ENCODE measurements around the gene CDH19. TPM values are rescaled to one million over a fixed set of nuclear protein-coding genes. Genes with fewer than 3 reads are reported as not detected.

The CDH19 gene
- total and polyA plus RNA-seq, 10 of the 15 experiments (the other 5 are each of a cell fraction or from before 2014, with no cell fraction given): 0.01 TPM; not detected in 9

DNA sequence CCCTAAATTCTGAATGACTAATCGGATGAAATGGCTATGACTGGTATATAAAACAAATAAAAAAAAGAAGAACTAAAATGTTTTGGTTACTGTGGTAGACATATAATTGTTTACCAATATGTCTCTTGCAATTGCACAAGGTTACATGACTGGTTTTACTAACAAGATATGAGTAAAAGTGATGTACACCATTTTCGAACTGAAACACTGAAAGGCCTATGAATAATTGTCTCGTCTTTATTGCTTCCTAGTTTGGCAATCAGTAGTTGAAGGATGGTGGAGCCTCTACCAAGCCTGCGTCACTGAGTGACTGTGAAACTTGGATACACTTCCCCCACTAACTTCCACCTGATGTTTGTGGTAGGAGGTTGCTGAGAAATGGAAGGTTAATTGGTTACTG is 16.5 kb downstream of the CDH19 start:
- 17% methylated on average over 4 of the region's 4 CpGs for WGBS (ENCODE audit: insufficient coverage, insufficient replicate concordance, low lambda C conversion rate, missing lambda C conversion rate)
- H3K27ac ChIP-seq (ENCODE audit: control insufficient read depth, insufficient read depth): no peak overlapping the region
- ChIA-PET SMC1A (ENCODE audit: uncharacterized antibody, unreplicated experiment) (no interaction called here), POLR2A (no interaction called here), CTCF (no interaction called here), RAD21 (ENCODE audit: unreplicated experiment) (no interaction called here)
- H4K20me1 ChIP-seq (ENCODE audit: control insufficient read depth, insufficient read depth): no peaks in the 10 kb centered on the region
- H3K27me3 ChIP-seq (replicated peaks in 1 of 2; ENCODE audit: control insufficient read depth in 2 of 2, insufficient read depth in 2 of 2, low read length in 1 of 2): no peaks in the 10 kb centered on the region
- in situ Hi-C loops (cut with MboI): no loop called here
- H3K4me2 ChIP-seq (ENCODE audit: control insufficient read depth, insufficient read depth): no peak overlapping the region
- H3K79me2 ChIP-seq (ENCODE audit: control insufficient read depth, insufficient read depth, low read length): no peaks in the 10 kb centered on the region
- BruUV-seq (replicated peaks): no TSS peak
- ATAC-seq: no peak; the same call in 2 of the 3 replicates
- no peak for DNase-seq (ENCODE audit: low read depth, low spot score)
- FAIRE-seq: no peak
- no peak overlapping the region for H3K9ac ChIP-seq (ENCODE audit: control insufficient read depth, insufficient read depth, low read length)
- no peak overlapping the region for H3K4me3 ChIP-seq
- H3K4me1 ChIP-seq (ENCODE audit: control insufficient read depth, insufficient read depth, low read length): no peaks in the 10 kb centered on the region
- intact Hi-C loops (cut with micrococcal nuclease; ENCODE audit: unreplicated experiment): no loop called here
- H2AFZ ChIP-seq (ENCODE audit: control insufficient read depth, low read depth, low read length): no peak overlapping the region
- no peaks in the 10 kb centered on the region for H3K9me3 ChIP-seq (replicated peaks; ENCODE audit: control insufficient read depth, insufficient read depth, low read length)
- TF ChIP-seq, protein P1, sequence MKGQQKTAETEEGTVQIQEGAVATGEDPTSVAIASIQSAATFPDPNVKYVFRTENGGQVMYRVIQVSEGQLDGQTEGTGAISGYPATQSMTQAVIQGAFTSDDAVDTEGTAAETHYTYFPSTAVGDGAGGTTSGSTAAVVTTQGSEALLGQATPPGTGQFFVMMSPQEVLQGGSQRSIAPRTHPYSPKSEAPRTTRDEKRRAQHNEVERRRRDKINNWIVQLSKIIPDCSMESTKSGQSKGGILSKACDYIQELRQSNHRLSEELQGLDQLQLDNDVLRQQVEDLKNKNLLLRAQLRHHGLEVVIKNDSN (IDR thresholded peaks at IDR 0.05; ENCODE audit: borderline replicate concordance, extremely low read length, insufficient read depth, low read depth, low read length): no peak
- no peak for TF ChIP-seq RBBP5 (conservative IDR thresholded peaks at IDR 0.05)
- no peak for TF ChIP-seq BHLHE40 (IDR thresholded peaks at IDR 0.05; ENCODE audit: borderline replicate concordance in 1 of 2, low read depth in 2 of 2, low read length in 1 of 2)
- no peak for TF ChIP-seq SMC3 (IDR thresholded peaks at IDR 0.05; ENCODE audit: borderline replicate concordance, low read length)
- no peak for TF ChIP-seq EED (IDR thresholded peaks at IDR 0.05; ENCODE audit: low read depth)
- TF ChIP-seq BMI1 (IDR thresholded peaks at IDR 0.05; ENCODE audit: borderline replicate concordance): no peak
- no peaks in the 10 kb centered on the region for H3K36me3 ChIP-seq (ENCODE audit: control insufficient read depth in 2 of 2, insufficient read depth in 2 of 2, low read length in 1 of 2)

DNA sequence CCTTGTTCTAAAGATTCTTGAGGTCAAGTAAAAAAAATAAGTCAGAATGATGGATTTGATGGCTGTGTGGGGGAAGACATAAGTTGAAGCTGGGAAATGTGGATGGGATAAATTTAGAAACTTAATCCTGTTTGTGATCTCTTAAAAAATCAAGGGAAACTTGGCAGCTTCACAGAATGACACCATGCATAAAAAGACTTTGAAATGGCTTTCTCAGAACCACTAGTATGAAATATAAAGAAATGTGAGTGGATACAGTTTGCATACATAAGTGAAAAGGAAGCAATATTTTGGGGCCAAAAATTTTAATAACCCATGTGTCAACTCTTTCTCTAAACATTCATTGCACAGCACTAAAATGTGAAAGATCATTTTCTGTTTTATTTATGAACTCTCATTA is 21.7 kb downstream of the CDH19 start:
- DNase-seq (ENCODE audit: low read depth, low spot score): no peak
- POLR2A ChIA-PET: no interaction called here
- no peak overlapping the region for H2AFZ ChIP-seq (ENCODE audit: control insufficient read depth, low read depth, low read length)
- no peaks in the 10 kb centered on the region for H3K4me1 ChIP-seq (ENCODE audit: control insufficient read depth, insufficient read depth, low read length)
- no peak overlapping the region for H3K9ac ChIP-seq (ENCODE audit: control insufficient read depth, insufficient read depth, low read length)
- H3K4me2 ChIP-seq (ENCODE audit: control insufficient read depth, insufficient read depth): no peak overlapping the region
- in situ Hi-C loops (cut with MboI): no loop called here
- no peak for FAIRE-seq
- SMC1A ChIA-PET (ENCODE audit: uncharacterized antibody, unreplicated experiment): no interaction called here
- no peak overlapping the region for H3K27ac ChIP-seq (ENCODE audit: control insufficient read depth, insufficient read depth)
- no peak overlapping the region for H3K4me3 ChIP-seq
- no peaks in the 10 kb centered on the region for H3K9me3 ChIP-seq (replicated peaks; ENCODE audit: control insufficient read depth, insufficient read depth, low read length)
- ATAC-seq: no peak
- no peaks in the 10 kb centered on the region for H4K20me1 ChIP-seq (ENCODE audit: control insufficient read depth, insufficient read depth)
- CTCF ChIA-PET: no interaction called here
- H3K79me2 ChIP-seq (ENCODE audit: control insufficient read depth, insufficient read depth, low read length): no peaks in the 10 kb centered on the region
- no peaks in the 10 kb centered on the region for H3K36me3 ChIP-seq (ENCODE audit: control insufficient read depth in 2 of 2, insufficient read depth in 2 of 2, low read length in 1 of 2)
- H3K27me3 ChIP-seq (replicated peaks in 1 of 2; ENCODE audit: control insufficient read depth in 2 of 2, insufficient read depth in 2 of 2, low read length in 1 of 2): no peaks in the 10 kb centered on the region
- intact Hi-C loops (cut with micrococcal nuclease; ENCODE audit: unreplicated experiment): no loop called here
- no TSS peak for BruUV-seq (replicated peaks)
- RAD21 ChIA-PET (ENCODE audit: unreplicated experiment): no interaction called here
- TF ChIP-seq RAD21 (IDR thresholded peaks at IDR 0.05; ENCODE audit: insufficient read depth, low read depth, low read length) (no peak), SP1 (IDR thresholded peaks at IDR 0.05; ENCODE audit: low read depth, low read length) (no peak), RBBP5 (conservative IDR thresholded peaks at IDR 0.05) (no peak), FOXK2 (IDR thresholded peaks at IDR 0.05) (no peak)
- TF ChIP-seq, protein P2, sequence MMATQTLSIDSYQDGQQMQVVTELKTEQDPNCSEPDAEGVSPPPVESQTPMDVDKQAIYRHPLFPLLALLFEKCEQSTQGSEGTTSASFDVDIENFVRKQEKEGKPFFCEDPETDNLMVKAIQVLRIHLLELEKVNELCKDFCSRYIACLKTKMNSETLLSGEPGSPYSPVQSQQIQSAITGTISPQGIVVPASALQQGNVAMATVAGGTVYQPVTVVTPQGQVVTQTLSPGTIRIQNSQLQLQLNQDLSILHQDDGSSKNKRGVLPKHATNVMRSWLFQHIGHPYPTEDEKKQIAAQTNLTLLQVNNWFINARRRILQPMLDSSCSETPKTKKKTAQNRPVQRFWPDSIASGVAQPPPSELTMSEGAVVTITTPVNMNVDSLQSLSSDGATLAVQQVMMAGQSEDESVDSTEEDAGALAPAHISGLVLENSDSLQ (IDR thresholded peaks at IDR 0.05): no peak
- TF ChIP-seq, protein P3, sequence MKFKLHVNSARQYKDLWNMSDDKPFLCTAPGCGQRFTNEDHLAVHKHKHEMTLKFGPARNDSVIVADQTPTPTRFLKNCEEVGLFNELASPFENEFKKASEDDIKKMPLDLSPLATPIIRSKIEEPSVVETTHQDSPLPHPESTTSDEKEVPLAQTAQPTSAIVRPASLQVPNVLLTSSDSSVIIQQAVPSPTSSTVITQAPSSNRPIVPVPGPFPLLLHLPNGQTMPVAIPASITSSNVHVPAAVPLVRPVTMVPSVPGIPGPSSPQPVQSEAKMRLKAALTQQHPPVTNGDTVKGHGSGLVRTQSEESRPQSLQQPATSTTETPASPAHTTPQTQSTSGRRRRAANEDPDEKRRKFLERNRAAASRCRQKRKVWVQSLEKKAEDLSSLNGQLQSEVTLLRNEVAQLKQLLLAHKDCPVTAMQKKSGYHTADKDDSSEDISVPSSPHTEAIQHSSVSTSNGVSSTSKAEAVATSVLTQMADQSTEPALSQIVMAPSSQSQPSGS (IDR thresholded peaks at IDR 0.05; ENCODE audit: low read length): no peak

Measured in GM12878 (cell line).